Esophagus squamous epithelium (tissue), 4 donors: ENCODE data around the gene SMIM36.

Source experiments
- POLR2A ChIP-seq, 4 donors: fragments of 450-650 bp; IDR thresholded peaks; one replicate each; pipeline ENCODE4 v1.6.1; 2017; ENCODE audit warnings: antibody characterized with exemption in 4 of 4, mild to moderate bottlenecking in 4 of 4, moderate library complexity in 3 of 4
- TF ChIP-seq, protein P1 (sequence below), 6 experiments: fragments of 450-650 bp in 4 of 6; fragments of 200-600 bp in 2 of 6; sonication (generic) in 2 of 6; IDR thresholded peaks; one replicate each; pipeline ENCODE4 v1.5.1; 2016 to 2019; ENCODE audit warnings: antibody characterized with exemption in 6 of 6, mild to moderate bottlenecking in 4 of 6, moderate library complexity in 4 of 6

- TF ChIP-seq, protein P1, sequence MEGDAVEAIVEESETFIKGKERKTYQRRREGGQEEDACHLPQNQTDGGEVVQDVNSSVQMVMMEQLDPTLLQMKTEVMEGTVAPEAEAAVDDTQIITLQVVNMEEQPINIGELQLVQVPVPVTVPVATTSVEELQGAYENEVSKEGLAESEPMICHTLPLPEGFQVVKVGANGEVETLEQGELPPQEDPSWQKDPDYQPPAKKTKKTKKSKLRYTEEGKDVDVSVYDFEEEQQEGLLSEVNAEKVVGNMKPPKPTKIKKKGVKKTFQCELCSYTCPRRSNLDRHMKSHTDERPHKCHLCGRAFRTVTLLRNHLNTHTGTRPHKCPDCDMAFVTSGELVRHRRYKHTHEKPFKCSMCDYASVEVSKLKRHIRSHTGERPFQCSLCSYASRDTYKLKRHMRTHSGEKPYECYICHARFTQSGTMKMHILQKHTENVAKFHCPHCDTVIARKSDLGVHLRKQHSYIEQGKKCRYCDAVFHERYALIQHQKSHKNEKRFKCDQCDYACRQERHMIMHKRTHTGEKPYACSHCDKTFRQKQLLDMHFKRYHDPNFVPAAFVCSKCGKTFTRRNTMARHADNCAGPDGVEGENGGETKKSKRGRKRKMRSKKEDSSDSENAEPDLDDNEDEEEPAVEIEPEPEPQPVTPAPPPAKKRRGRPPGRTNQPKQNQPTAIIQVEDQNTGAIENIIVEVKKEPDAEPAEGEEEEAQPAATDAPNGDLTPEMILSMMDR (IDR thresholded peaks at IDR 0.05), result no peak
- no peak for TF ChIP-seq POLR2A (IDR thresholded peaks at IDR 0.05)
Measured at GRCh38 chr17:55442462-55442861, 68.8 kb downstream of the SMIM36 start.
